Panc1 (cell line): ENCODE results near the gene OR10T2. TPM values are rescaled to one million over a fixed set of nuclear protein-coding genes. Genes with fewer than 3 reads are reported as not detected.

ENCODE experiments used
- ATAC-seq: fragments of 200-7000 bp; cut with Tn5 transposase; 2 replicates; pipeline ENCODE4 v1.9.1; 2020; ENCODE audit warnings: mild to moderate bottlenecking, moderate library complexity
- BruUV-seq: library from RNA; stranded (reverse); fragments of 400-500 nt; replicated peaks from 2 replicates; lab custom pipeline; 2021; lab: Mats Ljungman, UMichigan
- CTCF ChIA-PET: fragments of 300-600 bp; sonication (Branson Sonifier 250); formaldehyde crosslinking; loops from one replicate; lab custom pipeline; 2022; ENCODE audit warnings: antibody characterized with exemption; lab: Charles Lee
- POLR2A ChIA-PET: fragments of 300-600 bp; sonication (Branson Sonifier 250); formaldehyde crosslinking; loops from one replicate; lab custom pipeline; 2022; ENCODE audit warnings: antibody characterized with exemption; lab: Charles Lee
- DNase-seq: peaks from one replicate; pipeline ENCODE4 v3.0.0-alpha.2; 2010; ENCODE audit warnings: low read depth, low spot score
- H3K27ac ChIP-seq: 2 replicates; pipeline ENCODE4 v1.5.1; 2011; ENCODE audit warnings: mild to moderate bottlenecking, low read length, inconsistent platforms
- H3K27me3 ChIP-seq: fragments of 200-500 bp; sonication (Bioruptor generic); 2 replicates; pipeline ENCODE4 v1.6.0; 2014; ENCODE audit warnings: low read length, inconsistent platforms; ENCODE audit not compliant: control insufficient read depth, insufficient read depth
- H3K36me3 ChIP-seq: fragments of 200-500 bp; sonication (Bioruptor generic); 2 replicates; pipeline ENCODE4 v1.5.1; 2014; ENCODE audit warnings: inconsistent platforms, mild to moderate bottlenecking, low read length, moderate library complexity; ENCODE audit not compliant: control insufficient read depth, insufficient read depth
- H3K4me1 ChIP-seq: 2 replicates; pipeline ENCODE4 v1.5.1; 2011; ENCODE audit warnings: inconsistent platforms, mild to moderate bottlenecking, low read length, moderate library complexity; ENCODE audit not compliant: control insufficient read depth, insufficient read depth
- H3K4me3 ChIP-seq, 2 experiments: 2 replicates each; pipeline ENCODE4 v1.5.1; 2011 to 2012; ENCODE audit warnings: low read depth in 2 of 2, low read length in 2 of 2, mild to moderate bottlenecking in 2 of 2, inconsistent platforms in 1 of 2, moderate library complexity in 1 of 2
- H3K9me3 ChIP-seq: fragments of 200-500 bp; sonication (Bioruptor generic); 2 replicates; pipeline ENCODE4 v1.5.1; 2014; ENCODE audit warnings: low read depth, mild to moderate bottlenecking, inconsistent platforms, low read length, moderate library complexity; ENCODE audit not compliant: control insufficient read depth, insufficient read depth
- POLR2AphosphoS5 ChIP-seq: IDR thresholded peaks from 2 replicates; pipeline ENCODE4 v1.6.1; 2012; ENCODE audit warnings: mild to moderate bottlenecking, low read depth, low read length, moderate library complexity
- SIN3A ChIP-seq: IDR thresholded peaks from 2 replicates; pipeline ENCODE4 v1.6.1; 2012; ENCODE audit warnings: low read depth, mild to moderate bottlenecking, low read length, moderate library complexity, borderline replicate concordance; ENCODE audit not compliant: insufficient read depth
- TCF7L2 ChIP-seq: IDR thresholded peaks from 2 replicates; pipeline ENCODE4 v1.6.1; 2011; ENCODE audit warnings: mild to moderate bottlenecking, low read depth, low read length, inconsistent platforms
- in situ Hi-C: cut with HindIII; loops from 2 replicates; pipeline ENCODE4 v1.10.0; 2016; ENCODE audit warnings: low sequenced_read_pairs, low pct_unique_long_range_greater_than_20kb
- intact Hi-C: fragments of 100-400 bp; cut with micrococcal nuclease; formaldehyde crosslinking; loops from one replicate; pipeline ENCODE4 v1.10.0; 2022; ENCODE audit not compliant: unreplicated experiment
- total RNA-seq: library from RNA; stranded (reverse); gene quantifications from one replicate; pipeline ENCODE4 v1.2.1, GENCODE V29; 2021; ENCODE audit not compliant: unreplicated experiment
- TF ChIP-seq, protein P1 (sequence below): fragments of 450-650 bp; IDR thresholded peaks from 2 replicates; pipeline ENCODE4 v1.5.1; 2017; ENCODE audit warnings: mild to moderate bottlenecking
- TF ChIP-seq, protein P2 (sequence below), 2 experiments: IDR thresholded peaks; 2 replicates each; pipeline ENCODE4 v1.6.1; 2011 to 2012; ENCODE audit warnings: low read depth in 2 of 2, control low read depth in 1 of 2, low read length in 1 of 2, mild to moderate bottlenecking in 1 of 2, moderate library complexity in 1 of 2; ENCODE audit not compliant: insufficient read depth in 1 of 2

The OR10T2 gene
- total RNA-seq, 1 experiment from 2014 or later, result not detected

DNA sequence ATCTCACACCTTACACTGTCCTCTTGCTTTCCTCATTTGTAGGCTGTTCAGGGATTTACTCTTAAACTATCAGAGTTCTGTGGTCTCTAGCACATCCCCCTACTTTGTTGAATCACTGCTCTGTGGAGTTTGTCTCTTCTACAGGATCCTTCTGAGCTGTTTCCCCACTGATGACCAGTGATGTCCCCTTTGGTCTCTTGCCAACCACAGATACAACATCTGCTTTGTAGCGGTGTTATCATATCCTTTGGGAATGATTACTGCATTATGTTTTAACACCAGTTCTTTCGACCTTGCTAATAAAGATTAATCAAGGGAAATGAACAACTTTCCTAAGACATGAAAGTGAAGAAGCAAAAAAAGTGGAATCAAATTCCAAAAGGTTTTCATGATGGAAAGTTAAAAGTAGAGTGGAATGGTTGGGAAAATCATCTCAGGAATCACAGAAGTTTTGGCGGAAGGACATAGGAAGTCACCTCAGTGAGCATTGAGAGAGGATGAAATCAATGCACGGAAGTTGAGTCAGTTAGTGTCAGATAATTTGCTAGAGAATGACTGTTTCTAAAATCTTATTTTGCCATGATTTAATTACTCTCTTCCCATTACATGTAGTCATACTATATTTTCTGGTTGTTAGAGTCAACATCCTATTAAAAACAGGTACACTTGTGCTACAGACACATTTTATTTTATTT lies 15.5 kb upstream of the OR10T2 start:
- H3K27ac ChIP-seq, result no peak overlapping the region
- DNase-seq (no peak), ATAC-seq (no peak)
- TF ChIP-seq TCF7L2 (no peak), POLR2AphosphoS5 (no peak), SIN3A (no peak)
- TF ChIP-seq, protein P1, sequence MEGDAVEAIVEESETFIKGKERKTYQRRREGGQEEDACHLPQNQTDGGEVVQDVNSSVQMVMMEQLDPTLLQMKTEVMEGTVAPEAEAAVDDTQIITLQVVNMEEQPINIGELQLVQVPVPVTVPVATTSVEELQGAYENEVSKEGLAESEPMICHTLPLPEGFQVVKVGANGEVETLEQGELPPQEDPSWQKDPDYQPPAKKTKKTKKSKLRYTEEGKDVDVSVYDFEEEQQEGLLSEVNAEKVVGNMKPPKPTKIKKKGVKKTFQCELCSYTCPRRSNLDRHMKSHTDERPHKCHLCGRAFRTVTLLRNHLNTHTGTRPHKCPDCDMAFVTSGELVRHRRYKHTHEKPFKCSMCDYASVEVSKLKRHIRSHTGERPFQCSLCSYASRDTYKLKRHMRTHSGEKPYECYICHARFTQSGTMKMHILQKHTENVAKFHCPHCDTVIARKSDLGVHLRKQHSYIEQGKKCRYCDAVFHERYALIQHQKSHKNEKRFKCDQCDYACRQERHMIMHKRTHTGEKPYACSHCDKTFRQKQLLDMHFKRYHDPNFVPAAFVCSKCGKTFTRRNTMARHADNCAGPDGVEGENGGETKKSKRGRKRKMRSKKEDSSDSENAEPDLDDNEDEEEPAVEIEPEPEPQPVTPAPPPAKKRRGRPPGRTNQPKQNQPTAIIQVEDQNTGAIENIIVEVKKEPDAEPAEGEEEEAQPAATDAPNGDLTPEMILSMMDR, result no peak
- TF ChIP-seq, protein P2, sequence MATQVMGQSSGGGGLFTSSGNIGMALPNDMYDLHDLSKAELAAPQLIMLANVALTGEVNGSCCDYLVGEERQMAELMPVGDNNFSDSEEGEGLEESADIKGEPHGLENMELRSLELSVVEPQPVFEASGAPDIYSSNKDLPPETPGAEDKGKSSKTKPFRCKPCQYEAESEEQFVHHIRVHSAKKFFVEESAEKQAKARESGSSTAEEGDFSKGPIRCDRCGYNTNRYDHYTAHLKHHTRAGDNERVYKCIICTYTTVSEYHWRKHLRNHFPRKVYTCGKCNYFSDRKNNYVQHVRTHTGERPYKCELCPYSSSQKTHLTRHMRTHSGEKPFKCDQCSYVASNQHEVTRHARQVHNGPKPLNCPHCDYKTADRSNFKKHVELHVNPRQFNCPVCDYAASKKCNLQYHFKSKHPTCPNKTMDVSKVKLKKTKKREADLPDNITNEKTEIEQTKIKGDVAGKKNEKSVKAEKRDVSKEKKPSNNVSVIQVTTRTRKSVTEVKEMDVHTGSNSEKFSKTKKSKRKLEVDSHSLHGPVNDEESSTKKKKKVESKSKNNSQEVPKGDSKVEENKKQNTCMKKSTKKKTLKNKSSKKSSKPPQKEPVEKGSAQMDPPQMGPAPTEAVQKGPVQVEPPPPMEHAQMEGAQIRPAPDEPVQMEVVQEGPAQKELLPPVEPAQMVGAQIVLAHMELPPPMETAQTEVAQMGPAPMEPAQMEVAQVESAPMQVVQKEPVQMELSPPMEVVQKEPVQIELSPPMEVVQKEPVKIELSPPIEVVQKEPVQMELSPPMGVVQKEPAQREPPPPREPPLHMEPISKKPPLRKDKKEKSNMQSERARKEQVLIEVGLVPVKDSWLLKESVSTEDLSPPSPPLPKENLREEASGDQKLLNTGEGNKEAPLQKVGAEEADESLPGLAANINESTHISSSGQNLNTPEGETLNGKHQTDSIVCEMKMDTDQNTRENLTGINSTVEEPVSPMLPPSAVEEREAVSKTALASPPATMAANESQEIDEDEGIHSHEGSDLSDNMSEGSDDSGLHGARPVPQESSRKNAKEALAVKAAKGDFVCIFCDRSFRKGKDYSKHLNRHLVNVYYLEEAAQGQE (IDR thresholded peaks at IDR 0.05; ENCODE audit: insufficient read depth in 1 of 2, low read depth in 2 of 2, low read length in 1 of 2), result no peak
- H3K36me3 ChIP-seq, result no peaks in the 10 kb centered on the region
- H3K27me3 ChIP-seq, result no peaks in the 10 kb centered on the region; the same call in 1 of the 2 replicates
- POLR2A ChIA-PET, result no interaction called here
- in situ Hi-C loops (no loop called here), intact Hi-C loops (no loop called here)
- CTCF ChIA-PET, result no interaction called here
- H3K4me3 ChIP-seq, result no peak overlapping the region
- BruUV-seq, result no TSS peak
- no peaks in the 10 kb centered on the region for H3K9me3 ChIP-seq
- H3K4me1 ChIP-seq, result no peaks in the 10 kb centered on the region

DNA sequence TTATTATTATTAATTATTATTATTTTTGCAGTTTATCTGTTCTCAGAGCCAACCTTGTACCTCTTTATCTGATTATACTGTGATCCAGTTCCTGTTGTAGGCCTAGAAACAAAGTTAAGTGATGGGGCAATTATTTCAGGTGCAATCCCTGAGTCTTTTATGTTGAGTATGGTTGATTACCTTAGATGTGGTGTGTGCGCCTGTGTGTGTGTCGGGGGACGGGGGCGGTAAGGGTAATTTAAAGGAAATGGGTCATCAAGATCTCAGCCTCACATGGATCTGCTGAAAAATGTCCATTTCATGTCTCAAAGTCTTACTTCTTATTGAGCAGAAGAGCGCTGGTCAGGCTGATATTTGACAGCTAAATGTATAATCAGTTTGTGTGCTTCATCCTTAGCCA lies 7.8 kb upstream of the OR10T2 start:
- intact Hi-C loops (no loop called here), in situ Hi-C loops (no loop called here)

More for the DNA sequence above, 7.8 kb upstream of the OR10T2 start:
- BruUV-seq, result no TSS peak
- CTCF ChIA-PET, result interaction anchor here (0.7 kb wide), 1 partner anchor 10 kb away, joined by 7 read pairs; no protein-coding TSS in a partner anchor
- DNase-seq (no peak), ATAC-seq (no peak)
- H3K4me1 ChIP-seq, result no peaks in the 10 kb centered on the region
- no peak overlapping the region for H3K27ac ChIP-seq
- POLR2A ChIA-PET, result no interaction called here
- no peak overlapping the region for H3K4me3 ChIP-seq
- no peaks in the 10 kb centered on the region for H3K36me3 ChIP-seq
- H3K27me3 ChIP-seq, result no peaks in the 10 kb centered on the region
- no peaks in the 10 kb centered on the region for H3K9me3 ChIP-seq
- TF ChIP-seq POLR2AphosphoS5 (no peak), TCF7L2 (no peak), SIN3A (no peak)
- TF ChIP-seq, protein P1, result no peak
- TF ChIP-seq, protein P2 (IDR thresholded peaks at IDR 0.05; ENCODE audit: insufficient read depth in 1 of 2, low read depth in 2 of 2, low read length in 1 of 2), result no peak
